HG02973 (cell line): ENCODE measurements around the gene SLC35F2.

Experiments used
- ATAC-seq: cut with Tn5 transposase; IDR thresholded peaks from one replicate; pipeline ENCODE4 v1.9.1; 2021; ENCODE audit warnings: moderate library complexity; ENCODE audit not compliant: unreplicated experiment

SLC35F2 gene

GRCh38 chr11:107743191-107743590, 115.4 kb downstream of the SLC35F2 start:
- no peak for ATAC-seq

GRCh38 chr11:107741044-107741823, 117.4 kb downstream of the SLC35F2 start:
- ATAC-seq, result peak; percentile 93
